ENCODE measurements around the gene PLEKHH2.
A peak's percentile ranks its signal among the peaks of the same experiment; 100 is the strongest.

The PLEKHH2 gene

DNA sequence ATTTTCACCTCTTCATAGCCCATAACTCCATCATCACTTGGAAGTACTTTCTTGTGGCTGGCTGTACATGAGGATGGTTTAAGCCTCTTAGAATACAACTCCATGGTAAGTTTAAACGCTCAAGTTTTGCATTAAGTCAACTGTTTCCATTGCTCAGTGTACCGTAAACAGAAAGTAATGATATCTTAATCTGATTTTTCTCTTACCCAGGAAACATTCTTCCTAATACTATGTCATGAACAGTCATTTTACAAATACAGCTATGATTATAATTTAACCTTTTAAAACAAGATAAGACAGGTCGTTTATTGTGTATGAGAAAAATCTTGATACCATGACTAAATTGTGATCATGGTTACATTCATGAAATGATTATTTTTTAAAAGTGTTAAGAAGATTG, 125.2 kb downstream of the PLEKHH2 start:
- no peak for DNase-seq (ENCODE audit: low spot score)

DNA sequence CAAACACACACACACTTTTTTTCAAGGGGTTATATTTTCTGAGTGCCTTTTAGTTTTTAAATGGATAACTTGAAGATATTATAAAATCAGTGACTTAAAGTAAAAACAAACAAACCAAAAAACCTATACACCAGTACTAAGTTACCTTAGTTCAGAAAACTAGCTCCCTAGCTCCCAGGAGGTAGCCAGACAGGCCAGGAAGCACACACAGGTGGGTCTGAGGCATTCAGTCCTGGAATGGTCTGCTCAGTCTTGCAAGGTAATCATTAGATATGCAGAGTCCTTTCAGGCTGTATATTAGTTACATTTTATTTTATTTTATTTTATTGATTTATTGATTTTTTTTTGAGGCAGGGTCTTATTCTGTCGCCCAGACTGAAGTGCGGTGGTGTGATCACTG, 126.0 kb downstream of the PLEKHH2 start:
- no peak for DNase-seq (ENCODE audit: low spot score)

DNA sequence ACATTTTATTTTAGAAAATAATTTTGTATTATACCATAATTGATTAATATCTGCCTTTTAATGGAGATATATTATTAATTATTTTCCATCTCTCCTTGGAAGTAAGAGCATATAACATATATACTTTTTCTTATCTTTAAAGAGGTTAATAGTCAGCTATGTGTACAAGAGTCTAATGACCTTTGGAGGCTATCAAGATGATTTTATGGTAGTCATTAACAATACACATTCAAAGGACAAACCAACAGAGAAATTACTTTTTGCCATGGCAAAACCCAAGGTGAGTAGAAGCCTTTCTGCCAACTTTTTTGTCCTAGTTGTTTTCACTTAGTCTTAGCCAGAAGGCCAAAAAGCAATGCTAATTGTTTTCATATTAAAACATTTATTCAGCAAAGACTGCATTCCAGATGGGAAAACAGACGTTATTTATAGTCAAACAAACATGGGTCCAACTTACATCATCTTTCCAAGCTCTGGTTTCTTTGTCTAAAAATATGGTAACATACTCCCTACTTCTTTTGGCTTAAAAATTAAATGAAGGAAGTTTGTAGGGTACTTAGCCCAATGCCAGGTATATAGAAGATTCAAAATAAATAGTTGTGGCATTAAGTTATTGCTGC, 127.1 kb downstream of the PLEKHH2 start:
- no peak for DNase-seq (ENCODE audit: low spot score)

DNA sequence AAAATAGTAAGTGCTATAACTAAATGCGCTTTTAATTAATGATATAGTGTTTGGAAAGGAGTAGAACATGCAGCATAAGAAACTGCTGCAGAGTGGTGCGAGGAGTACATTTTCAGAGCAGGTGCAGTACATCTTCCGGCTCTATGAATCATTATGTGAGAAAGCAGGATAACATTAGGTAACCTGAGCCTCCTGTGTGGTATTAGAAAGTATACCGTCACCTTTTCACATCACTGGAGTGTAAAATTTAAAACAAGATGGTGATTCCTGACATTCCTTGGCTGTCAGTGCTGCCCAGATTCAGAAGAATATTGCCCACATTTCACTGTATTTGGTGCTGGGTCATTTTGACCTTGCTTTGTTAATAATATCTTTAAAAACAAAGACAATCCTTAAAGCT, 128.9 kb downstream of the PLEKHH2 start:
- DNase-seq (ENCODE audit: low spot score): no peak

DNA sequence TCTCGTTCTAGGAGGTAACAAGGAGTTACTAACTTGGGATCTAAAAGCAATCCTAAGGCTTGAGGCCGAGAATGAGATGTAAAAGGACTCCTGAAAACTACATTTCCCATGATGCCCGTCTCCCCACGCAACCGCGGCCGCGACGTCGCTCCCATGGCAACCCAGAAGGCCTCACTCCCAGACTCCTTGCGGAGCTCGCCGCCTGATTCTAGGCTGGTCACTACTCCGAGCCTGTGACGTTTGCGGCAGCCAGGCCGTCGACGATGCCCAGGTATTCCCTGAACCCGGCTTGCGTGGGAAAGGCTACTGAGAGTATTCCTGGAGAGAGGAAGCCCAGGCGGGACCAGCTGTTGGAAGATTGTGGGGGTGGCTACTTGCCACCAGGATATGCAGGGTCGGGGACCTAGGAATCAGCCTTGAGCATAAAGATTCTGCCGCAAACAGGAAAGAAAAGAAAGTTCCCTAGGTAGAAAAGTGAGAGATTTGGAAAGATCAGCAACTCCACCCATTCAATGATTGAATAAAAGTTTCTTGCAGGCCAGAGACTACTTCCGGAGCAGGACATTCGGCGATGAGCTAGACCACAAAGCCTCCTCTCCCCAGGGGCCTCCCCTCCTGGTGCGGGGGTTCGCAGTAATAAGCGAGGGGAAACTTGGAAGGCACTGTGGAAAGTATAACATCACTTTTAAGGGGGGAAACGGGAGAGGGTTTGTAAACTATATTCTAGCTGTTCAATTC, 137.0 kb downstream of the PLEKHH2 start, which contains the start of gene DYNC2LI1:
TSS of gene DYNC2LI1 (plus strand) at position 164 of the 738 bp plus-strand sequence. CDS start at position 264, 100 bp downstream.
- DNase-seq (ENCODE audit: low spot score): peak; percentile 75

DNA sequence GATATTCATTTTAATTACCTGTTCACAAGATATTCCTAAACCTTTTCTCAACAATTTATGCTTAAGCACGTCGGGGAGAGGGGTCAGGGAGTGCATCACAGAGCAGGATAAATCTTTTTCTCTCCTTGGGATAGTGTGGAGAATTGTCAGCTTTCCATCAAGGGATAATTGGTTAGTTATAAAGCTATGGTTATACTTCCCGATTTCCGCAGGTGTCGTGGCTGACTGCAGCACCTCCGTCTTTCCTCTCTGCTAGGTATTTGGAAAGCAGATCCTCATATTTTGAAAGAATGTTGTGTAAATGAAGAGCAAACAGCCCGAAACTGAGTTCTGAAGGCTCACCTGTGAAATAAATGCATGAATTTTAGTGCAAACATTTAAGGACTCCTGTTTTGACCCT, 137.6 kb downstream of the PLEKHH2 start:
- no peak for DNase-seq (ENCODE audit: low spot score)

DNA sequence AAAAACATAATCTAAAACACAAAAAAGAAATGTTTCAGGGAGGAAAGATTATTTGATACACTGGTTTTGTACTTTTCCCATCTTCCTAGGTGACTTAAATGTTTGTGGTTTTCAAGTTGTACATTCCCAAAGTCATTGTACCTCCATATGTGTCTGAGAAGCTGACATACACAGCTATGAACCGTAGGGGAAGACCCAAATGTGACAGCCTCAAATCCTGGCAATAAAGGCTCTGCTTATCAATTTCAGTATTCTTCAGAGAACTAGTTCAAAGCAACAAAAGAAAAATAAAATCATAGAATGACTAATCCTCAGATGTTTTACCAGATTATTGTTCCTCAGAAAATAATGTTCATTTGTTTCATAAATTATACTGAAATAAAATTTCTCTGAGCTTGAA, 139.3 kb downstream of the PLEKHH2 start:
- no peak for DNase-seq (ENCODE audit: low spot score)

DNA sequence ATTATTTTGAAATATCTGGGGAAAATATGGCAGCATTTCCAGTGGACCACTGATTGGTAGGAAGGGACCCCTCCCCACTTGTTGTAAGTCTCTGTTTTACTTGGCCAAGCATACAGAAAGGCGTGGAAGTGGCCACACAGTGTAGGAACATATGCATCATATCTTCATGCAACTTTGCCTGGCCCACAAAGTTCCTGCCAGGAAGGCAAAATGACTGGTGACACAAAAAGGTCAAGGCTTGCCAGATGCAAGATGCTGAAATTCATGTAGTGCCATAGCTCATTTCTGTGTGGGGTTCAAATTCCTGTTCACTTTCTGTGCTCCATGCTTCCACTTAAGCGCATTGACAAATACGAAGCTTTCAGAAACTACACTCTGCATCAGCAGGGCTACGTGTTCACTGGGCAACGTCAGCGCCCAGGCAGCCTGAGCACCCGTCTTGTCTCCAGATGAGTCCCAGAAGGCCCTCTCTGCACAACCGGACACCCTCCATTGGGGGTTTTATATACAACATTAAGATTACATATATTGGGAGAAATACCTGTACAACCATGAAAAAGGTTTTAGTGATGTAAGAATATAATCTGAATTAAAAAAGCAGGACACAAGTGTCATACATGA, 140.4 kb downstream of the PLEKHH2 start:
- no peak for DNase-seq (ENCODE audit: low spot score)

DNA sequence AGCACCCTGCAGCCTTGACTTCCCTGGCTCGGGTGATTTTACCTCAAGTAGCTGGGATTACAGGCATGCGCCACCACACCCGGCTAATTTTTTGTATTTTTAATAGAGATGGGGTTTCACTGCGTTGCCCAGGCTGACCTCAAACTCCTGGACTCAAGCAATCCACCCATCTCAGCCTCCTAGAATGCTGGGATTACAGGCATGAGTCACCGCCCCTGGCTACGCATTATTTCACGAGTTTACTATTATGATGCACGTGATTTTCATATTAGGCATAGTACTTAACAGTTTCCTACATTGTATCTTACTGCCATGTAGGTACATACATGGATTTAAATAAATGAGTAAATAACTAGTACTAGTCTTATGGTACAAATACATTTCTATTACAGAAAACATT, 141.2 kb downstream of the PLEKHH2 start:
- no peak for DNase-seq (ENCODE audit: low spot score)

DNA sequence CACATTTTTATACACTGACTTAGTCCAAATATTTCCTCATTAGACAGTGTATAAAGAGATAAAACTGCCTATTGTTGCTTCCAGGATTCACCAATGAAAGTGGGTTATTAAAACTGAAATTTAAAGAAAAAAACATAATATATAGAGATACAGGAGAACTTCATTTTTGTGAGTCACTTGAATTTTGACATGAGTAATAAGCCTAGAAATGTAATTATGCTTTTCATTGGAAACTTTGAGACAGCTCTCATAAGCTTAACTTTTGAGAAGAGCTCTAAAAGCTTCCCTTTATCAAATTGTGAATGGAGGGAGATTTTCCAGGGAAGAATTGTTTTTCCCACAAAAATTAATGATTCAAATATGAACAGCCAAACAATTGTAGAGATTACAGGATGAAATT, 150.8 kb downstream of the PLEKHH2 start:
- DNase-seq (ENCODE audit: low spot score): no peak

DNA sequence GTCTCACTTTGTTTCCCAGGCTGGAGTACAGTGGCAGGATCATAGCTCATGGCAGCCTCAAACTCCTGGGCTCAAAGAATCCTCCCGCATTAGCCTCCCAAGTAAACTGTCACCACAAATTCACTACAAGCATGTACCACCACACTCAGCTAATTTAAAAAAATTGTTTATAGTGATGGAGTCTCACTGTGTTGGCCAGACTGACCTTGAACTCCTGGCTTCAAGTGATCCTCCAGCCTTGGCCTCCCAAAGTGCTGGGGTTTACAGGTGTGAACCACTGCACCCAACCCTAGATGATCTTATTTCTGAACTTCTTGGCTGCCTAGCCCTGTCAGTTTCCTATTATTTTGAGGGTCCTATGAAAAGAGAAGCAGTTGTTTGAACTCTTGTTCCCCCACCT, 151.6 kb downstream of the PLEKHH2 start:
- DNase-seq (ENCODE audit: low spot score): no peak

DNA sequence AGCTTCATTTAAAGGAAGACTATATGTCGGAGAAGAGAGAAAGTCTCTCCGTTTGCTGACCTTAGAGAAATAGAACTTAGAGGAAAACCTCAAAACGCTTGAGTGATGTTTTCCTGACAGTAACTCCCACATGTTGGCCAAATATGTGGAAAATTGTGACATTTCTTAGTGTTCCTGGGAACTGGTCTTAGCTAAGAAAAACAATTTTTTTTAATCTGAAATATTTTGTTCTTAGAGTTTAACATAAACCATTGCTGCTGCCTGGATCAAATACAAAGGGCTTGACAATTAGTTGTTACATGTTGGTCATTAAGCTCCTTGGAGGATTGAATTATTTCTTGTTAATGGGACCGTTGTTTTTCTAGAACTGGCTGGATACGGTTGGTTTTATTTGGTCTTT, 153.1 kb downstream of the PLEKHH2 start:
- DNase-seq (ENCODE audit: low spot score): no peak

DNA sequence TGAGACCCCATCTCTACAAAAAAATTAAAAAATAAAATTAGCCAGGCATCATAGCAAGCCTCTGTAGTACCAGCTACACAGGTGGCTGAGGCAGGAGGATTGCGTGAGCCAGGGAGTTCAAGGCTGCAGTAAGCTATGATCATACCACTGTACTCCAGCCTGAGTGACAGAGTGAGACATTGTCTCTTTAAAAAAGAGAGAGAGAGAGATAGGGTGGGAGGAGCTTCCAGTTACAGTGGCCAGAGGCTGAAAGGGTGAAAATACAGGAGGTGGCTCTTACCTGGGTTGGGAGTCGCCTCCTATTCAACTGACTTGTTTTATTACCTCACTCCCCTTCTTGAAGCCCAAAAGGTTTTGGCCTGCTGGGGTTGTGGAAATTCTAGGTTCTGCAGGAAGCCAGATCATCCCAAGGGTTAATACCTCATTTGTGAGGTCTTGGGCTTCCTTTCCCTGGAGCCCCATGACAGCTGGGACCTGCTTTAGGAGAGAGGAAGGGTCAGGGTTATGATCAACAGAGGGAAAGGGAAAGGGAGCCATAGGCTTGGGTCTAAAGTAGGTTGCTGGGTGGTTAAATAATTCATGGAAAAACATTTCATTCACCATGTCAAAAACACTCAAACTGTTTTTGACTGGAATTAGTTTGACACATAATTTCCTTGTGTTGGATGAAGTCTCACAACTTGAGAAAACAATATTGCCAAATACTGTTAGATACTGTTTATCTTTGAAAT, 154.1 kb downstream of the PLEKHH2 start:
- DNase-seq (ENCODE audit: low spot score): no peak

DNA sequence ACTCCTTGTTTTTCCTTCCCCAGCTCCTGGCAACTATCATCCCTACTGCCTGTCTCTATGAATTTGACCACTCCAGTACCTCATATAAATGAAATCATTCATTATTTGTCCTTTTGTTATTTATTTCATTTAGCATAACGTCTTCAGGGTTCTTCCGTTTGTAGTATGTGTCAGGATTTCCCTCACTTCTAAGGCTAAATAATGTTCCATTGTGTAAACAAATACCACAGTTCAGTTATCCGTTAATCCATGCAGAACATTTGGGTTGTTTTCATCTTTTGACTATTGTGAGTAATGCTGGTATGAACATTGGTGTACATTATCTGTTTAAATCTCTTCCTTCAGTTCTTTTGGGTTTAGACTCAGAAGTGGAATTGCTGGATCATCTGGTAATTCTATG, 155.6 kb downstream of the PLEKHH2 start:
- no peak for DNase-seq (ENCODE audit: low spot score)

DNA sequence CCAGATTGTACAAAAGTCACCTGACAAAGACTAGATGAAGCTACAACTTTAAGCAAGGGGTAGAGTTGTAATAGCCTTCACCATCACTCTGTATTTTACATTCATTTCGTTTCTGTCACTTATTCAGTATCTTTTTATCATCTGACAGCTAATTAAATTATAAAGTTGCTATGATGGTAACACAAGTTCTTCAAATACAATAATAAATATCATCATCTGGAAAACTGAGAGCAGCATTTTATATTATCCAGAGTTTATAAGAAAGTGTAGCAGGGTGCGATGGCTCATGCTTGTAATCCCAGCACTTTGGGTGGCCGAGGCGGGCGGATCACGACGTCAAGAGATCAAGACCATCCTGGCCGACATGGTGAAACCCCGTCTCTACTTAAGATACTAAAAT, 157.9 kb downstream of the PLEKHH2 start:
- no peak for DNase-seq (ENCODE audit: low spot score)

DNA sequence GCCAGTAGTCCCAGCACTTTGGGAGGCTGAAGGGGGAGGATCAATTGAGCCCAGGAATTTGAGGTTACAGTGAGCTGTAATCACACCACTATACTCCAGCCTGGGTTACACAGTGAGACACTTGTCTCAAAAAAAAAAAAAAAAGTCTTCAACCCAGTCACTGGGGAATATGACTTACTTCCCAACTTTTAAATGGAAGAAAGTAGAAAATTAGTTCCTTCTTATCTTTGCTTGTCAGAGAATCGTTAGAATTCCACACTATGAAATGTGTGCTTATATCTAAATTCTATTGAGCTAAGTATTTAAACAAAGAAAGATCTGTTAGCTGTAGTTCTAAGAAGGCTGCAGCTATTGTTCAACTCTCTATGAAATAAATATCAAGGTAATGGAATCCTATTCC, 159.1 kb downstream of the PLEKHH2 start:
- DNase-seq (ENCODE audit: low spot score): no peak

DNA sequence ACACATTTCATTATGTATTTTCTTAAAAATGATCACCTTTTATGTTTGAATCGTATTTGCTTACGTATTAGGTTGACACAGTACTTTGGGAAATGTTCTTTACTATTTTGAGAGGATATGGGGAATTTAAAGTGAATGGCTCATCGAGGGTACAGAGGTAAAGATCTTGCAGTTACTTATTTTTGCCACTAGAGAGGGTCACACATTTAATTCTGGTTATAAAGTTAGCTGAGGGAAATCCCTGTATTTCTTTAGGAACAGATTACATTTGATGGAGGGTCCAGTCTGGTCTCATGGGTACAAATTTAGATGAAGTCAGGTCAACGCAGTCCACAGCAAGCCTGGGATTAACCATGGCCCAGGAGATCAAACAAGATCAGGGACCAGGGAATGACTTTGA, 161.2 kb downstream of the PLEKHH2 start:
- DNase-seq (ENCODE audit: low spot score): no peak

DNA sequence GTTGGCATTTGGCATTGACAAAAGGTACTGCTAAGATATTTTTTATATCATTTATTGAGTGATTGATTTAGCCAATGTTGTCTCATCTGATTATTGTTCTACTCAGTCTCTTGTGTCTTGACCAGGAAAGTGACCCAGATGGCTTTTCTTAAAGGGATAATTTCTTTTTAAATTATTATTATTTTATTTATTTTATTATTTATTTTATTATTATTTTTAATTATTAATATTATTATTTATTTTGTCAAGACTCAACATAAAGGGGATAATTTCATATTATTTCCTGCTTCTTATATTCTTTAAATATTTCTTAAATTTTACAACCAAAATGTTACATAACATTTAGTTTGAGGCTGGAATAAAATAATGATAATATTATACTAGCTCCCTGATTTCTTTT, 163.8 kb downstream of the PLEKHH2 start:
- no peak for DNase-seq (ENCODE audit: low spot score)

DNA sequence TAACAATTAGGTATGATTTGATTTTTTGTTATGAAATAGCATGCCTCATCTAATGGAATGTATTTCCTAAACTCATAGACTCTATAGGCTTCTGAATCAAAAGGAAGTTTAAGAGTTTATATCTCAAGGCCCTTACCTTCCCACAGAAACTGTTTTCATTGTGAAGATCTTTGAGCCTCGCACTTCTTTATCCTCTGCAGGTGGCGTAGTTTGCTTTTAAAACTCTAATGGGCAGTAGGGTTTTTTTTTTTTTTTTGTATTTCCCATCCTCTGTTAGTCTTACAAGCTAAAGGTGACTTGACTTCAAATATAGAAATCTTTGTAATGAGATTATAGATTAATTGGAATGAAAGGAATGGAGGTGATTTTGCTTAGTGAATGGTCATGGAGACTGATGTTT, 165.1 kb downstream of the PLEKHH2 start:
- DNase-seq (ENCODE audit: low spot score): no peak

DNA sequence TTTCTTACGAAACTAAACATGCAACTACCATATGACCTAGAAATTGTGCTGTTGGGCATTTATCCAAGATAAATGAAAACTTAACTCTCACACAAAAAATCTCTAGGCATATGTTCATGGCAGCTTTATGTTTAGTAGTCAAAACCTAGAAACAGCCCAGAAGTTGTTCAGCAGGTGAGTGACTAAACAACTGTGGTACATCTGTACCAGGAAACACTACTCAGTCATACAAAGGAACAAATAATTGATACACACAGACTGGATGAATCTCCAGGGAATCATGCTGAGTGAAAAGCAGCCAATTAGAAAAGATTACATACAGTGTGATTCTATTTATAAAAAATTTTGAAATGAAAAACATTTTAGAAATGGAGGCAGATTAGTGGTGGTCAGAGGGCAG, 166.1 kb downstream of the PLEKHH2 start:
- no peak for DNase-seq (ENCODE audit: low spot score)

DNA sequence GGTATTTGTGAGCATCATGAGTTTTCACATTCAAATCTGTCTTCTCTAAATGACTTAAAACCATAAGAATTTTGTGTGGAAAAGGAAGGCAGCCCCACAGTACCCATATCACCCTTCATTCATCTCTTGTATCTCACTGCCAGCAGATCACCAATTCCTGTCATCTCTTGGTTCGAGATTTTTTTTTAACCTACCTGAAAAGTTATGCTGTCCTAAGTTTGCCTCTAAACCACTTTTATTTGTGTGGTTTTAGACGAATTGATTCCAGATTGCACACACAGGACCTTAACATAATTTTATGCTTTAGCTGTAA, 169.6 kb downstream of the PLEKHH2 start:
- DNase-seq (ENCODE audit: low spot score): no peak

DNA sequence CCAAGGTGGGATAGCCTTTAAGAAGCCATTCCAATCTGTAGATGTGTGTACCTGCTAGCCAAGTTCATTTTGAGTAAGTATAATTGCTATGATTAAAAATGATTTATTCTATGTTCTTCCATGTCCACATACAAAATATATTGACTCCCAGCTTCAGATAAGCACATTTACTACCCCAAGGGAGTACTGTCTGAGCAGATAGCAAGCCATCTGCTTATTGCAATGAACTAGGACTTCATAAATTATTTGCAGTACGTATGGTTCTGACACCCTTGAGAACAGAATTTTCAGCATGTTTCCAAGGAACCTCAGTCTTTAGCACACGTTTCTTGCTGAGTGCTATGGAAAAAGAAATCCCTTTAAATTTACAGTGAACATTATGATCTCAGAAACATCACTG, 173.4 kb downstream of the PLEKHH2 start:
- no peak for DNase-seq (ENCODE audit: low spot score)

DNA sequence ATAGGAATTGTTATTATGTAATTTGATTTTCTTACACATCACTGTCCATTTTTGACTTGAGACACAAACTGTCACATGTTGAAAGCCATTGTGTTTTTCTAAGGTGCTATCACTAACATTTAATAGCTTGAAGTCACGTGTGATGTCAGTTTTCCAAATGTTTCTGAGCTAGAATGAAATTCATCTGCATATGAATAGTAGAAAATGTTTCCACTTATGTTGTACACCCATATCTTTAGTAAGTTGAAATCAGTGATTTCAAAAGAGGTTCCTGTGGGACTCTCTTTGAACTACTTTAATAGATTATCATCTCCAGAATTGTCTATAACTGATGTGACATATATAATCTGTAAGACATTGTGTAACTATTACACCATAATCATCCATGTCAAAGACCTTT, 173.8 kb downstream of the PLEKHH2 start:
- no peak for DNase-seq (ENCODE audit: low spot score)
